GM19099 (cell line): ENCODE measurements around the gene FUBP3.

Source experiments
- POLR2A ChIP-seq: IDR thresholded peaks from 3 replicates; pipeline ENCODE4 v1.6.1; 2011; ENCODE audit warnings: low read depth; ENCODE audit not compliant: insufficient read length; ENCODE audit errors: extremely low read depth

FUBP3 gene

GRCh38 chr9:130581766-130582165 is 2.4 kb downstream of the FUBP3 start:
- TF ChIP-seq POLR2A, result no peak

GRCh38 chr9:130583271-130583670 is 3.9 kb downstream of the FUBP3 start:
- no peak for TF ChIP-seq POLR2A

GRCh38 chr9:130587921-130588320 is 8.5 kb downstream of the FUBP3 start:
- TF ChIP-seq POLR2A, result no peak

GRCh38 chr9:130588416-130588815 is 9.0 kb downstream of the FUBP3 start:
- no peak for TF ChIP-seq POLR2A

- no peak for TF ChIP-seq POLR2A
These were observed 10.4 kb downstream of the FUBP3 start for GRCh38 chr9:130589754-130590153.

- no peak for TF ChIP-seq POLR2A
These were observed 10.9 kb downstream of the FUBP3 start for GRCh38 chr9:130590305-130590704.

GRCh38 chr9:130593020-130593419 is 13.6 kb downstream of the FUBP3 start:
- TF ChIP-seq POLR2A, result no peak

- no peak for TF ChIP-seq POLR2A
These were observed 17.9 kb downstream of the FUBP3 start for GRCh38 chr9:130597228-130597627.

GRCh38 chr9:130598188-130598587 is 18.8 kb downstream of the FUBP3 start:
- no peak for TF ChIP-seq POLR2A

- no peak for TF ChIP-seq POLR2A
These were observed 20.2 kb downstream of the FUBP3 start for GRCh38 chr9:130599625-130600024.

- TF ChIP-seq POLR2A, result no peak
These were observed 21.7 kb downstream of the FUBP3 start for GRCh38 chr9:130601100-130601499.

GRCh38 chr9:130604295-130604694 is 24.9 kb downstream of the FUBP3 start:
- no peak for TF ChIP-seq POLR2A

- TF ChIP-seq POLR2A, result no peak
These were observed 27.7 kb downstream of the FUBP3 start for GRCh38 chr9:130606887-130607600.

GRCh38 chr9:130607640-130608420 is 28.5 kb downstream of the FUBP3 start:
- no peak for TF ChIP-seq POLR2A

GRCh38 chr9:130608554-130609134 is 29.3 kb downstream of the FUBP3 start:
- TF ChIP-seq POLR2A, result no peak

- no peak for TF ChIP-seq POLR2A
These were observed 29.8 kb downstream of the FUBP3 start for GRCh38 chr9:130609163-130609562.
